CD4-positive, alpha-beta memory T cell (primary cell): ENCODE data around the gene SIT1. TPM values are rescaled to one million over a fixed set of nuclear protein-coding genes. Genes with fewer than 3 reads are reported as not detected.

Experiments used
- CTCF ChIA-PET: fragments of 350-600 bp; sonication (Branson Sonifier 250); formaldehyde crosslinking; loops from one replicate; lab custom pipeline; 2021; ENCODE audit warnings: inconsistent platforms; ENCODE audit not compliant: partially characterized antibody; lab: Charles Lee
- POLR2A ChIA-PET: fragments of 350-600 bp; sonication (Branson Sonifier 250); formaldehyde crosslinking; loops from one replicate; lab custom pipeline; 2021; ENCODE audit not compliant: partially characterized antibody; lab: Charles Lee
- DNase-seq, 5 donors: peaks; one replicate each; pipeline versions ENCODE4 v3.0.0 to v3.0.0-alpha.2; 2020 to 2022; ENCODE audit warnings: mixed read lengths in 1 of 5
- H3K27ac ChIP-seq: one replicate; pipeline ENCODE4 v1.7.0; 2013; ENCODE audit warnings: low read depth, low read length
- H3K27me3 ChIP-seq: 2 replicates; pipeline ENCODE4 v1.7.0; 2013; ENCODE audit warnings: mild to moderate bottlenecking, low read length, moderate library complexity; ENCODE audit not compliant: insufficient read depth
- H3K36me3 ChIP-seq: 2 replicates; pipeline ENCODE4 v1.7.0; 2013; ENCODE audit warnings: mild to moderate bottlenecking, low read length, moderate library complexity; ENCODE audit not compliant: insufficient read depth
- H3K4me1 ChIP-seq: 2 replicates; pipeline ENCODE4 v1.7.0; 2013; ENCODE audit warnings: mild to moderate bottlenecking, low read length, moderate library complexity; ENCODE audit not compliant: insufficient read depth
- H3K4me3 ChIP-seq, 2 donors: one replicate each; pipeline ENCODE4 v1.7.0; 2013; ENCODE audit warnings: low read length in 2 of 2, mild to moderate bottlenecking in 1 of 2
- H3K9me3 ChIP-seq, 2 donors: one replicate each; pipeline ENCODE4 v1.7.0; 2013; ENCODE audit warnings: low read length in 2 of 2, control low read depth in 1 of 2; ENCODE audit not compliant: control insufficient read depth in 1 of 2
- H3K27ac Mint-ChIP-seq, 7 donors: one replicate each; pipeline ENCODE4 v1.8.0; 2020 to 2021; ENCODE audit warnings: mixed read lengths in 7 of 7, mild to moderate bottlenecking in 6 of 7, inconsistent platforms in 3 of 7, moderate library complexity in 3 of 7
- H3K27me3 Mint-ChIP-seq, 2 donors: one replicate each; pipeline ENCODE4 v1.8.0; 2020 to 2021; ENCODE audit warnings: mixed read lengths in 2 of 2
- H3K36me3 Mint-ChIP-seq, 2 donors: one replicate each; pipeline ENCODE4 v1.8.0; 2020 to 2021; ENCODE audit warnings: mixed read lengths in 2 of 2, inconsistent platforms in 1 of 2, mild to moderate bottlenecking in 1 of 2
- H3K4me1 Mint-ChIP-seq, 4 donors: one replicate each; pipeline ENCODE4 v1.8.0; 2020 to 2021; ENCODE audit warnings: mixed read lengths in 4 of 4, mild to moderate bottlenecking in 1 of 4
- H3K4me3 Mint-ChIP-seq, 8 donors: one replicate each; pipeline ENCODE4 v1.8.0; 2020 to 2021; ENCODE audit warnings: mixed read lengths in 8 of 8, mild to moderate bottlenecking in 7 of 8, moderate library complexity in 6 of 8, inconsistent platforms in 3 of 8
- H3K9me3 Mint-ChIP-seq, 8 donors: one replicate each; pipeline ENCODE4 v1.8.0; 2020 to 2021; ENCODE audit warnings: mixed read lengths in 8 of 8, mild to moderate bottlenecking in 5 of 8, inconsistent platforms in 3 of 8, moderate library complexity in 1 of 8
- intact Hi-C: fragments of 100-400 bp; cut with micrococcal nuclease; formaldehyde crosslinking; loops from one replicate; pipeline ENCODE4 v1.15.1; 2023
- polyA plus RNA-seq, 2 donors: library from polyadenylated mRNA; unstranded; fragments of 300-500 nt; fragmentation: Illumina TruSeq; gene quantifications; one replicate each; pipeline ENCODE4 v1.2.3, GENCODE V29; 2021
- total RNA-seq, 2 experiments: library from RNA; stranded (reverse); gene quantifications; one replicate each; pipeline ENCODE4 v1.2.3, GENCODE V29; 2021

SIT1 gene, protein sequence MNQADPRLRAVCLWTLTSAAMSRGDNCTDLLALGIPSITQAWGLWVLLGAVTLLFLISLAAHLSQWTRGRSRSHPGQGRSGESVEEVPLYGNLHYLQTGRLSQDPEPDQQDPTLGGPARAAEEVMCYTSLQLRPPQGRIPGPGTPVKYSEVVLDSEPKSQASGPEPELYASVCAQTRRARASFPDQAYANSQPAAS
- total RNA-seq (10 to 100 TPM; 68.7 to 70.2 TPM), polyA plus RNA-seq (100 to 1,000 TPM; 163 to 231 TPM)

DNA sequence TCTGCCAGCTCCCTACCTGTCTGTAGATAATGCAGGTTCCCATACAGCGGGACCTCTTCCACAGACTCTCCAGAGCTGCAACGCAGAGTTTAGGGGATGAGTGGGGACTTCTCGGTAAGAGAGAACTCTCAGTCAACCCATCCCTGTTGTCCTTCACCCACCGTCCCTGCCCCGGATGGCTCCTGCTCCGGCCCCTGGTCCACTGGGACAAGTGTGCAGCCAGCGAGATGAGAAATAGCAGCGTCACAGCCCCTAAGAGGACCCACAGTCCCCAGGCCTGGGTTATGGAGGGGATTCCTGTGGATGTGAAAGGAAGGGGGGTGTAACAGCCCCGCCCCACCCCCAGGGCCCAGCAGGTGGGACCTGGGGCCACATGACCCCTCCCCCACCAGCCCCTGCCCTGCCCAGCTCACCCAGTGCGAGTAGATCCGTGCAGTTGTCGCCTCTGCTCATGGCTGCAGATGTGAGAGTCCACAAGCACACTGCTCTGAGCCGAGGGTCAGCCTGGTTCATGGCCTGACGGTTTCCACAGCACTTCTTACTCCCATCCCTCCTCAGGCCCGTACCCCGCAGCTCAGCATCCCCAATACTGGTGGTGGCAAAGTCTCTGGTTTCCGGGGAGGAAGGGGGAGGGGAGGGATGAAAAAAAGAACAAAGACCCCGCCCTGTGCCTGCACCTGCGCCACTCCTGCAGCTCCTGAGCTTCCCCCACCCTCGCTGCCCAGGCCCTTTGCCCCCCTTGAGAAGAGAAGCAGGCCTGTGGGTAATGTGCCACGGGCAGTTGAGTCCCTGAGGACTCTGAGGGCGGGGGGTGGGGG, at the start of gene SIT1:
Gene SIT1, minus strand, starts transcription at position 591 of the 818 bp plus-strand sequence. Its CDS starts 78 bp downstream, at position 513.
- intact Hi-C loops = no loop called here
- no peaks in the 10 kb centered on the region for H3K36me3 ChIP-seq
- Mint-ChIP-seq H3K4me3 (peak within 1 kb of the TSS; percentile 93 to 98 (median 94)), H3K27me3 (no peaks in the 10 kb centered on the region), H3K27ac (peak within 1 kb of the TSS; percentile 89 to 99 (median 96)), H3K36me3 (peaks cover 5 to 25% of the 10 kb centered on the region in 2 donors), H3K9me3 (no peaks in the 10 kb centered on the region), H3K4me1 (peaks cover 31 to 79% (median 49%) of the 10 kb centered on the region in 4 donors)
- H3K27me3 ChIP-seq = no peaks in the 10 kb centered on the region
- peaks cover 56% of the 10 kb centered on the region for H3K4me1 ChIP-seq
- no peaks in the 10 kb centered on the region for H3K9me3 ChIP-seq
- ChIA-PET POLR2A (interaction anchor here (1.2 to 10.7 kb wide), 11 partner anchors 10 to 539 kb away, joined by 3 to 420 read pairs (median 27); partner anchors contain the start of genes ARHGEF39, CCDC107, CD72 and CREB3), CTCF (interaction anchor here (0.8 to 19.4 kb wide), 8 partner anchors 13 to 451 kb away, joined by 3 to 260 read pairs (median 41); partner anchors contain the start of genes ARHGEF39, CCDC107, CREB3 and RMRP)
- peak within 1 kb of the TSS; percentile 78 to 94 for H3K4me3 ChIP-seq
- peak within 1 kb of the TSS; percentile 88 for H3K27ac ChIP-seq
- DNase-seq = peak; percentile 35 to 59 (median 41)

DNA sequence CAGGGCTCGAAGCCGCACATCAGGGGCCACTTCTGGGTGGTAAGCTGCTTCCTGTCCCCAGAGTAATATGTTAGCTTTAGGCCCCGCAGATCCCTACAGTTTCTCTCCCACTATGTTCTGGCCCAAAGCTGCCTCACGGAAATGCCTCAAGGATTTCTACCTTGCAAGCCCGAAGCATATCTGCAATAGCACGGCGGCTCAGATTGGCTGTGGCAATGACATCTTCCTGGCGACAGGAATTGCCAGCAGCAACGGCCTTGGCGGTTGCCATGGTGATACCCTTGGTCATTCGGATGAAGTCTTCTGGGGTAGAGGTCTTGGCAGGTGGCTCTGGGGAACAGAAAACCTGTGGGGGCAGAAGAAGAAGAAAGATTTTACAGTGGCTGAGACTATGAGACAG, 49.3 kb upstream of the SIT1 start:
- H3K27me3 Mint-ChIP-seq = no peaks in the 10 kb centered on the region
- peaks cover 25 to 38% of the 10 kb centered on the region in 2 donors for H3K36me3 Mint-ChIP-seq
- peaks cover 5 to 10% (median 8%) of the 10 kb centered on the region in 4 donors for H3K4me1 Mint-ChIP-seq
- H3K4me1 ChIP-seq = peaks cover 9% of the 10 kb centered on the region
- intact Hi-C loops = no loop called here
- H3K9me3 ChIP-seq = no peaks in the 10 kb centered on the region
- H3K9me3 Mint-ChIP-seq = no peaks in the 10 kb centered on the region
- H3K36me3 ChIP-seq = peaks cover 80% of the 10 kb centered on the region
- no peak for DNase-seq
- ChIA-PET POLR2A (interaction anchor here (1.0 kb wide), 1 partner anchor 53 kb away, joined by 3 read pairs; no protein-coding TSS in a partner anchor), CTCF (interaction anchor here (1.9 to 16.3 kb wide), 5 partner anchors 8 to 95 kb away, joined by 5 to 339 read pairs (median 45); partner anchors contain the start of genes ARHGEF39, CCDC107, RMRP and SIT1)
- H3K27ac ChIP-seq = no peak overlapping the region
- no peak overlapping the region for H3K27ac Mint-ChIP-seq
- no peak overlapping the region for H3K4me3 ChIP-seq
- no peak overlapping the region for H3K4me3 Mint-ChIP-seq
- H3K27me3 ChIP-seq = no peaks in the 10 kb centered on the region

DNA sequence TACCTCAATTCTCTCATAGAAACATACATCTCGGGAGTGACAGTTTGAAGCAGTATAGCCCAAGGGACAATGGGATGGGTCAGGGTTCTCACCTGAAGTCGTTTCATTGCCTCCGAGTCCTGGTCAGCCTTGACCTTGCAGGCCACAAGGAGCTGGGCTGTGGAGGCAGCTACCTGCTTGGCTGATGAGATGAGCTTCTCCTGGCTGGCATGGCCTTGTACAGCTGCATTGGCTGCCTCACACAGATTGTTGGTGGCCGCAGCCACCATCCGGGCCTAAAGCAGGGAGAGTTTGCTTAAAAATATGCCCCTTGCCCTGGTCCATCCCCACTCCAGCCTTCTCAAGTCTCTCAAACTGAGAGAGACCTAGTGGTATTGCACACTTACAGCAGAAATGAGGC, 47.5 kb upstream of the SIT1 start:
- Histone ChIP-seq H3K9me3 (no peaks in the 10 kb centered on the region), H3K36me3 (peaks cover 62% of the 10 kb centered on the region), H3K27ac (no peak overlapping the region), H3K4me3 (no peak overlapping the region), H3K27me3 (no peaks in the 10 kb centered on the region), H3K4me1 (peaks cover 9% of the 10 kb centered on the region)
- CTCF ChIA-PET = interaction anchor here (1.8 to 16.3 kb wide), 14 partner anchors 10 to 94 kb away, joined by 5 to 339 read pairs (median 35); partner anchors contain the start of genes ARHGEF39, CCDC107, CREB3 and MSMP
- no peaks in the 10 kb centered on the region for H3K9me3 Mint-ChIP-seq
- H3K27ac Mint-ChIP-seq = no peak overlapping the region
- intact Hi-C loops = no loop called here
- H3K4me1 Mint-ChIP-seq = peaks cover 4 to 10% (median 8%) of the 10 kb centered on the region in 4 donors
- POLR2A ChIA-PET = interaction anchor here (3.4 to 12.0 kb wide), 4 partner anchors 11 to 50 kb away, joined by 13 to 160 read pairs (median 96); partner anchors contain the start of genes ARHGEF39, CCDC107, CREB3 and RMRP
- peaks cover 7 to 25% of the 10 kb centered on the region in 2 donors for H3K36me3 Mint-ChIP-seq
- no peak overlapping the region for H3K4me3 Mint-ChIP-seq
- no peak for DNase-seq
- no peaks in the 10 kb centered on the region for H3K27me3 Mint-ChIP-seq

DNA sequence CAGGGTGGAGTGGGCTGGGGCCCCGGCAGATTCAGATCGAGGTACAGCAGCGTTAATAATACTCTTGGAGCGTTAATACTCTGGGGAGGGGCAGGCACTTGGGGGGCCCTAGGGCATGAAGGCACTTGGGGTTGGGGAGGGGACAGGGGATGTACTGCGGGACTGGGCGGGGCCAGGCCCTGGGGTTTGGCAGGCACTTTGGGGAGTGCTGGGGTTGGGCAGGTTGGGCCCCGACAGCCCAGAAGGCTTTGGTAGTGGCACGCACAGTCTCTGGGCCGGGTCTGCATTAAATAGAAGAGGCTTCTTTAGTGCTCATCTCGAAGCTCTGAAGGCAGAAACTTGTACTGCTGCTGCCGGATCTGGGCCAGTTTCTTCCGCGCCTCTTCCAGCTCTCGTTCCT, 46.8 kb upstream of the SIT1 start:
- POLR2A ChIA-PET = interaction anchor here (1.1 to 12.0 kb wide), 7 partner anchors 10 to 210 kb away, joined by 3 to 160 read pairs (median 13); partner anchors contain the start of genes ARHGEF39, CCDC107, CREB3 and RMRP
- Mint-ChIP-seq H3K4me1 (peaks cover 4 to 10% (median 8%) of the 10 kb centered on the region in 4 donors), H3K4me3 (no peak overlapping the region), H3K9me3 (no peaks in the 10 kb centered on the region), H3K36me3 (peaks cover 0 to 19% of the 10 kb centered on the region in 2 donors), H3K27ac (peak overlapping the region in 2 of 7 donors; percentile 35 to 53), H3K27me3 (no peaks in the 10 kb centered on the region)
- no peak overlapping the region for H3K27ac ChIP-seq
- H3K4me1 ChIP-seq = peaks cover 9% of the 10 kb centered on the region
- CTCF ChIA-PET = interaction anchor here (0.5 to 16.3 kb wide), 24 partner anchors 9 to 109 kb away, joined by 3 to 339 read pairs (median 20); partner anchors contain the start of genes ARHGEF39, CCDC107, CREB3 and GBA2
- peaks cover 55% of the 10 kb centered on the region for H3K36me3 ChIP-seq
- H3K4me3 ChIP-seq = no peak overlapping the region
- no peaks in the 10 kb centered on the region for H3K9me3 ChIP-seq
- DNase-seq = no peak
- intact Hi-C loops = loop anchor here (2.0 kb wide), 2 partner anchors 31 to 81 kb away; no protein-coding TSS in a partner anchor
- no peaks in the 10 kb centered on the region for H3K27me3 ChIP-seq

DNA sequence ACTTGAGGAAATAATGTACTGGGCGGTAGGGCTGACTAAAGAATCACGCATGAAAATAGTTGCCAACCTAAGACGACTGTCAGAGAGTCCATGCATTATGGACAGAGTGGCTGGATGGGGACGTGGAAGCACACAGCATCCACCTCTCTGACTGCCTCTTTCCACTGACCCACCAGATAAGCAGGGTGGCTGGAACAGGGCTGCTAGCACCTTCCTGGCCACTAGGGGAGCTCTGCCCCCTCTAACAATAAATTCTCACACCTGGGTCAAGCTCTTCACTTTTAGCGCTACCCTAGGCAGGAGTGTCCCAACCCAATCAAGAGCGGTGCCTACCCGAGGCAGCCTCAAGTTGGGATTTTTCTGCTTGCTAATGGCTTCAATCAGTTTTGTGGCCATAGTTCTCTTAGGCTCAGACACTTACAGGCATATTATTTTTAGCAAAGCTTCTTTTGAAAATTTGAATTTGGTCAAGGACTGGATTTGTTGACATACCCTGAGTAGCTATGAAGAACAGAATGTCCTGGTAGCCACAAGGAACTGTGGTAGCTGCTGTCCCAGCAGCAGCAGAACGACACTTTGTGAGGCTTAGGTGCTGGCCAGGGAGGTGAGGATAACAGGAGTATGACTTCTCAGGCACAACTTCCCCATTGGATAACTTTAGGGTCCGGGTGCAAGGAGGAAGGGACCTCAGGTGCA, 45.9 kb upstream of the SIT1 start:
- POLR2A ChIA-PET = interaction anchor here (0.8 to 12.0 kb wide), 14 partner anchors 9 to 210 kb away, joined by 3 to 160 read pairs (median 5); partner anchors contain the start of genes ARHGEF39, CCDC107, CD72 and CREB3
- no peaks in the 10 kb centered on the region for H3K27me3 Mint-ChIP-seq
- no peaks in the 10 kb centered on the region for H3K9me3 ChIP-seq
- no peaks in the 10 kb centered on the region for H3K27me3 ChIP-seq
- H3K9me3 Mint-ChIP-seq = no peaks in the 10 kb centered on the region
- peaks cover 49% of the 10 kb centered on the region for H3K36me3 ChIP-seq
- CTCF ChIA-PET = interaction anchor here (0.5 to 16.3 kb wide), 42 partner anchors 9 to 216 kb away, joined by 3 to 339 read pairs (median 8); partner anchors contain the start of genes ARHGEF39, CA9, CCDC107 and CREB3
- peaks cover 0 to 19% of the 10 kb centered on the region in 2 donors for H3K36me3 Mint-ChIP-seq
- H3K4me3 ChIP-seq = no peak overlapping the region
- no peak overlapping the region for H3K27ac ChIP-seq
- intact Hi-C loops = loop anchor here (1.0 to 2.0 kb wide), 5 partner anchors 32 to 92 kb away; partner anchors contain the start of genes CCDC107 and RMRP
- H3K4me3 Mint-ChIP-seq = no peak overlapping the region
- peaks cover 7 to 15% (median 12%) of the 10 kb centered on the region in 4 donors for H3K4me1 Mint-ChIP-seq
- peaks cover 9% of the 10 kb centered on the region for H3K4me1 ChIP-seq
- peak overlapping the region; percentile 35 to 89 (median 79) for H3K27ac Mint-ChIP-seq
- peak in 4 of 5 donors; percentile 42 to 61 (median 52) for DNase-seq

DNA sequence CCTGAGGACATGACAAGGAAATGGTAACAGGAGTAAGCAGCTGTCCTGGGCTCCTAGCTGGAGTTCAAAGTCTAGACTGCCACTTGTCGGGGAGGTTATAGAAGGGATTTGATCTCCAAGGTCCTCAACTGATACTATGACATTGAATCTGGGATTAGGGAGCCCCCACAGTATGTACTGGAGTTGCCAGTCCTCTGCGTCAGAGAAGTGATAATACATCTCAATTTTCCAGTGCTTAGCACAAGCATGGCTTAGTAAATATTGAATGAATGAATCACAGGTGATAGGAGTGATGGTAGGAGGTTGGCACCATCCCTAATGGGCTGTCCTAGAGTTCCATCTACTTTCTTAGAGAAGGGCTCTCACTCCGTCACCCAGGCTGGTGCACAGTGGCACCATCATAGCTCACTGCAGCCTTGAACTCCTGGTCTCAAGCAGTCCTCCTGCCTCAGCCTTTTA, 45.2 kb upstream of the SIT1 start:
- H3K27me3 Mint-ChIP-seq = no peaks in the 10 kb centered on the region
- CTCF ChIA-PET = interaction anchor here (0.6 to 16.3 kb wide), 38 partner anchors 8 to 323 kb away, joined by 3 to 339 read pairs (median 13); partner anchors contain the start of genes ARHGEF39, CA9, CCDC107 and CREB3
- intact Hi-C loops = loop anchor here (1.0 to 2.0 kb wide), 5 partner anchors 33 to 92 kb away; partner anchors contain the start of genes CCDC107 and RMRP

More for the DNA sequence above, 45.2 kb upstream of the SIT1 start:
- no peak overlapping the region for H3K4me3 Mint-ChIP-seq
- no peak for DNase-seq
- Histone ChIP-seq H3K36me3 (peaks cover 42% of the 10 kb centered on the region), H3K27me3 (no peaks in the 10 kb centered on the region), H3K4me3 (no peak overlapping the region), H3K27ac (no peak overlapping the region), H3K4me1 (peaks cover 15% of the 10 kb centered on the region), H3K9me3 (no peaks in the 10 kb centered on the region)
- H3K4me1 Mint-ChIP-seq = peaks cover 7 to 22% (median 16%) of the 10 kb centered on the region in 4 donors
- peak overlapping the region in 3 of 7 donors; percentile 35 to 89 (median 83) for H3K27ac Mint-ChIP-seq
- no peaks in the 10 kb centered on the region for H3K9me3 Mint-ChIP-seq
- POLR2A ChIA-PET = interaction anchor here (0.9 to 12.0 kb wide), 12 partner anchors 8 to 209 kb away, joined by 3 to 160 read pairs (median 6); partner anchors contain the start of genes ARHGEF39, CCDC107, CD72 and CREB3
- H3K36me3 Mint-ChIP-seq = peaks cover 0 to 19% of the 10 kb centered on the region in 2 donors
